PFSK-1 (cell line): ENCODE measurements around the gene ADD3.

Experiments
- FOXP2 ChIP-seq: optimal IDR thresholded peaks from 2 replicates; pipeline ENCODE3; 2011; ENCODE audit warnings: borderline replicate concordance, control low read depth, inconsistent platforms; ENCODE audit not compliant: insufficient read depth; ENCODE audit errors: extremely low read length, extremely low read depth
- POLR2AphosphoS5 ChIP-seq: IDR thresholded peaks from 2 replicates; pipeline ENCODE4 v1.6.1; 2012; ENCODE audit warnings: low read depth, mild to moderate bottlenecking, control low read depth, low read length, moderate library complexity
- REST ChIP-seq, 2 experiments: IDR thresholded peaks; 2 replicates each; pipeline versions ENCODE4 v1.6.1 to v1.8.0; 2011 to 2012; ENCODE audit warnings: low read depth in 2 of 2, low read length in 2 of 2, control low read depth in 1 of 2, inconsistent platforms in 1 of 2, mild to moderate bottlenecking in 1 of 2, moderate library complexity in 1 of 2; ENCODE audit not compliant: insufficient read depth in 1 of 2
- SIN3A ChIP-seq: IDR thresholded peaks from 2 replicates; pipeline ENCODE4 v1.6.1; 2012; ENCODE audit warnings: mild to moderate bottlenecking, low read length, moderate library complexity, borderline replicate concordance; ENCODE audit not compliant: insufficient read depth
- TAF1 ChIP-seq: IDR thresholded peaks from 2 replicates; pipeline ENCODE4 v1.6.1; 2012; ENCODE audit warnings: low read length, control low read depth, borderline replicate concordance; ENCODE audit not compliant: insufficient read depth

ADD3 gene

GRCh38 chr10:110153396-110153795, 145.6 kb downstream of the ADD3 start:
- TF ChIP-seq SIN3A (no peak), FOXP2 (no peak), REST (IDR thresholded peaks at IDR 0.05; ENCODE audit: insufficient read depth in 1 of 2, low read depth in 2 of 2, low read length in 2 of 2) (no peak), TAF1 (no peak), POLR2AphosphoS5 (no peak)

DNA sequence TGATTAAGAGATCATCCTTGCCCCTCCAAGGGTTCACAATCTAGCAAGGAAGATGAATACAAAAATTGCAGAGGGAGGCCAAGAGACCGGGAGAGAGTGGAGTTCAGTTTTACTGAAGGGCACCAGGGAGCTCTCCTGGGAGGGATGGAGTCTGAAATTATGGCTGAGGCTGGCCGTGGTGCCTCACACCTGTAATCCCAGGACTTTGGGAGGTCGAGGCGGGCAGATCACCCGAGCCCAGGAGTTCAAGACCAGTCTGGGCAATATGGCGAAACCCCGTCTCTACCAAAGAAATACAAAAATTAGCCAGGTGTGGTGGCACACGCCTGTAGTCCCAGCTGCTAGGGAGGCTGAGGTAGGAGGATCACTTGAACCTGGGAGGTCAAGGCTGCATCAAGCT, 148.3 kb downstream of the ADD3 start:
- TF ChIP-seq TAF1 (no peak), REST (IDR thresholded peaks at IDR 0.05; ENCODE audit: insufficient read depth in 1 of 2, low read depth in 2 of 2, low read length in 2 of 2) (no peak), FOXP2 (no peak), POLR2AphosphoS5 (no peak), SIN3A (no peak)

GRCh38 chr10:110158051-110159005, 150.5 kb downstream of the ADD3 start:
- no peak for TF ChIP-seq FOXP2
- TF ChIP-seq TAF1, result no peak
- no peak for TF ChIP-seq REST (IDR thresholded peaks at IDR 0.05; ENCODE audit: insufficient read depth in 1 of 2, low read depth in 2 of 2, low read length in 2 of 2)
- no peak for TF ChIP-seq POLR2AphosphoS5
- TF ChIP-seq SIN3A, result no peak

GRCh38 chr10:110160081-110160480, 152.3 kb downstream of the ADD3 start:
- TF ChIP-seq TAF1 (no peak), SIN3A (no peak), FOXP2 (no peak), POLR2AphosphoS5 (no peak), REST (IDR thresholded peaks at IDR 0.05; ENCODE audit: insufficient read depth in 1 of 2, low read depth in 2 of 2, low read length in 2 of 2) (no peak)
